H1 (cell line): ENCODE data around the gene DSCAM. TPM values are rescaled to one million over a fixed set of nuclear protein-coding genes. Genes with fewer than 3 reads are reported as not detected.

Experiments used
- CTCF ChIA-PET: fragments of 300-600 bp; sonication (Branson Sonifier 250); formaldehyde crosslinking; loops from one replicate; lab custom pipeline; 2021; ENCODE audit not compliant: partially characterized antibody; lab: Charles Lee
- POLR2A ChIA-PET: fragments of 300-600 bp; sonication (Branson Sonifier 250); formaldehyde crosslinking; loops from one replicate; lab custom pipeline; 2021; ENCODE audit warnings: inconsistent platforms; ENCODE audit not compliant: partially characterized antibody; lab: Charles Lee
- DNase-seq, 2 experiments: peaks; one replicate each; pipeline versions ENCODE4 v3.0.0 to v3.0.0-alpha.2; 2010 to 2022; ENCODE audit warnings: low spot score in 2 of 2, low read depth in 1 of 2, mixed read lengths in 1 of 2
- FAIRE-seq: peaks from 2 replicates; lab custom pipeline; 2011; peaks lifted over from hg19 to GRCh38; lab: Jason Lieb, UNC
- H2AFZ ChIP-seq: 2 replicates; pipeline ENCODE4 v1.8.1; 2012; ENCODE audit warnings: low read length, inconsistent platforms
- H2AK5ac ChIP-seq: 2 replicates; pipeline ENCODE4 v1.6.1; 2013; ENCODE audit warnings: low read depth, low read length
- H2BK120ac ChIP-seq: replicated peaks from 2 replicates; pipeline ENCODE3; 2013; ENCODE audit warnings: low read depth, low read length, inconsistent platforms
- H2BK12ac ChIP-seq: 2 replicates; pipeline ENCODE4 v1.6.1; 2013; ENCODE audit warnings: low read depth, low read length
- H2BK15ac ChIP-seq: 2 replicates; pipeline ENCODE4 v1.6.1; 2013; ENCODE audit warnings: low read length
- H2BK20ac ChIP-seq: 2 replicates; pipeline ENCODE4 v1.6.1; 2013; ENCODE audit warnings: low read length
- H2BK5ac ChIP-seq: 2 replicates; pipeline ENCODE4 v1.6.1; 2013; ENCODE audit warnings: low read depth, low read length
- H3K14ac ChIP-seq: 2 replicates; pipeline ENCODE4 v1.6.1; 2013; ENCODE audit warnings: inconsistent platforms; ENCODE audit not compliant: insufficient read length
- H3K18ac ChIP-seq: 2 replicates; pipeline ENCODE4 v1.6.1; 2013; ENCODE audit warnings: low read length; ENCODE audit errors: extremely low read depth
- H3K23ac ChIP-seq: 2 replicates; pipeline ENCODE4 v1.6.1; 2013; ENCODE audit warnings: inconsistent platforms; ENCODE audit not compliant: insufficient read length
- H3K23me2 ChIP-seq: 2 replicates; pipeline ENCODE4 v1.6.1; 2013; ENCODE audit warnings: low read depth, low read length
- H3K27ac ChIP-seq: 2 replicates; pipeline ENCODE4 v1.6.1; 2011; ENCODE audit warnings: low read depth, low read length, inconsistent platforms
- H3K27me3 ChIP-seq, 4 experiments: replicated peaks in 1 of 4; 1 replicate in 1 of 4; 2 replicates in 3 of 4; pipeline versions ENCODE4 v1.6.1 to v1.8.1; 2011 to 2013; ENCODE audit warnings: low read length in 3 of 4, mild to moderate bottlenecking in 3 of 4, inconsistent platforms in 2 of 4, mixed read lengths in 2 of 4, moderate library complexity in 1 of 4; ENCODE audit not compliant: control insufficient read depth in 3 of 4, insufficient read depth in 3 of 4; ENCODE audit errors: extremely low read depth in 1 of 4
- H3K36me3 ChIP-seq, 4 experiments: 2 replicates each; pipeline versions ENCODE4 v1.6.1 to v1.8.1; 2011 to 2013; ENCODE audit warnings: mild to moderate bottlenecking in 4 of 4, low read length in 3 of 4, moderate library complexity in 2 of 4, control low read depth in 1 of 4, inconsistent platforms in 1 of 4; ENCODE audit not compliant: insufficient read depth in 4 of 4, control insufficient read depth in 2 of 4
- H3K4ac ChIP-seq: replicated peaks from 2 replicates; pipeline ENCODE3; 2013; ENCODE audit warnings: low read length, low read depth, mixed read lengths, inconsistent platforms; ENCODE audit not compliant: insufficient read length
- H3K4me1 ChIP-seq, 4 experiments: replicated peaks in 1 of 4; 1 replicate in 1 of 4; 2 replicates in 3 of 4; pipeline versions ENCODE4 v1.6.1 to v1.8.1; 2011 to 2013; ENCODE audit warnings: low read length in 3 of 4, inconsistent platforms in 2 of 4, mixed read lengths in 1 of 4; ENCODE audit not compliant: insufficient read depth in 4 of 4, control insufficient read depth in 3 of 4
- H3K4me2 ChIP-seq, 2 experiments: 2 replicates each; pipeline versions ENCODE4 v1.6.1 to v1.8.1; 2011 to 2013; ENCODE audit warnings: low read depth in 2 of 2, low read length in 2 of 2, control low read depth in 1 of 2, inconsistent platforms in 1 of 2, mild to moderate bottlenecking in 1 of 2; ENCODE audit not compliant: insufficient read depth in 1 of 2
- H3K4me3 ChIP-seq, 4 experiments: fragments of 200-600, 300-600 bp in 1 of 4; sonication (generic), shearing (Covaris generic), sonication (Bioruptor Twin) in 1 of 4; 2 replicates each; pipeline versions ENCODE4 v1.5.1 to v1.8.1; 2011 to 2016; ENCODE audit warnings: low read length in 4 of 4, low read depth in 3 of 4, control low read depth in 2 of 4, inconsistent platforms in 2 of 4, mild to moderate bottlenecking in 2 of 4, mixed read lengths in 1 of 4, moderate library complexity in 1 of 4; ENCODE audit not compliant: insufficient read depth in 2 of 4; ENCODE audit errors: extremely low read depth in 1 of 4
- H3K56ac ChIP-seq: replicated peaks from 2 replicates; pipeline ENCODE3; 2013; ENCODE audit warnings: low read depth, mild to moderate bottlenecking, mixed read lengths, low read length, inconsistent platforms; ENCODE audit not compliant: insufficient read length
- H3K79me1 ChIP-seq: 2 replicates; pipeline ENCODE4 v1.6.1; 2013; ENCODE audit warnings: low read depth, low read length, control low read depth
- H3K79me2 ChIP-seq, 2 experiments: 2 replicates each; pipeline versions ENCODE4 v1.6.1 to v1.8.1; 2012 to 2013; ENCODE audit warnings: low read length in 2 of 2, mild to moderate bottlenecking in 2 of 2, inconsistent platforms in 1 of 2; ENCODE audit not compliant: insufficient read depth in 2 of 2, control insufficient read depth in 1 of 2
- H3K9ac ChIP-seq, 4 experiments: replicated peaks in 1 of 4; 1 replicate in 1 of 4; 2 replicates in 3 of 4; pipeline versions ENCODE4 v1.6.1 to v1.8.1; 2011 to 2013; ENCODE audit warnings: low read depth in 3 of 4, low read length in 3 of 4, control low read depth in 2 of 4, mild to moderate bottlenecking in 2 of 4, moderate library complexity in 2 of 4, inconsistent platforms in 1 of 4; ENCODE audit errors: extremely low read depth in 1 of 4
- H3K9me3 ChIP-seq, 2 experiments: 2 replicates each; pipeline versions ENCODE4 v1.6.1 to v1.8.1; 2012 to 2013; ENCODE audit warnings: mild to moderate bottlenecking in 2 of 2, moderate library complexity in 2 of 2, control low read depth in 1 of 2, inconsistent platforms in 1 of 2, low read depth in 1 of 2, low read length in 1 of 2, mixed read lengths in 1 of 2; ENCODE audit not compliant: insufficient read depth in 2 of 2
- H4K20me1 ChIP-seq, 2 experiments: replicated peaks in 1 of 2; 2 replicates each; pipeline versions ENCODE3 to v1.8.1; 2011 to 2013; ENCODE audit warnings: inconsistent platforms in 2 of 2, low read length in 2 of 2, mild to moderate bottlenecking in 1 of 2; ENCODE audit not compliant: insufficient read depth in 2 of 2, control insufficient read depth in 1 of 2
- H4K5ac ChIP-seq: 2 replicates; pipeline ENCODE4 v1.6.1; 2013; ENCODE audit warnings: low read length, low read depth, mixed read lengths, inconsistent platforms; ENCODE audit not compliant: insufficient read length
- H4K8ac ChIP-seq: 2 replicates; pipeline ENCODE4 v1.8.0; 2013; ENCODE audit warnings: mild to moderate bottlenecking, moderate library complexity, low read length, inconsistent platforms; ENCODE audit not compliant: insufficient read depth; ENCODE audit errors: extremely low read depth
- H4K91ac ChIP-seq: replicated peaks from 2 replicates; pipeline ENCODE3; 2013; ENCODE audit warnings: low read length, mixed read lengths, inconsistent platforms; ENCODE audit not compliant: insufficient read length
- CBX5 ChIP-seq: fragments of 300-800, 300-1000 bp; sonication (generic); IDR thresholded peaks from 2 replicates; pipeline ENCODE4 v1.7.1; 2016; ENCODE audit warnings: antibody characterized with exemption, low read length, low read depth
- CHD2 ChIP-seq: IDR thresholded peaks from 2 replicates; pipeline ENCODE4 v1.6.1; 2012; ENCODE audit warnings: low read length, improper control_type of control experiment
- EGR1 ChIP-seq: IDR thresholded peaks from 2 replicates; pipeline ENCODE4 v1.6.1; 2011; ENCODE audit warnings: low read depth, low read length, borderline replicate concordance
- HDAC6 ChIP-seq: IDR thresholded peaks from one replicate; pipeline ENCODE4 v1.7.1; 2012; ENCODE audit warnings: low read depth, mild to moderate bottlenecking, inconsistent platforms, low read length, moderate library complexity
- POU5F1 ChIP-seq: IDR thresholded peaks from 2 replicates; pipeline ENCODE4 v1.6.1; 2011; ENCODE audit warnings: low read depth, mild to moderate bottlenecking, low read length, moderate library complexity
- RAD21 ChIP-seq, 2 experiments: IDR thresholded peaks in 1 of 2; conservative IDR thresholded peaks in 1 of 2; 2 replicates each; pipeline ENCODE4 v1.6.1; 2011; ENCODE audit warnings: low read depth in 2 of 2, low read length in 2 of 2, improper control_type of control experiment in 1 of 2, inconsistent platforms in 1 of 2, mild to moderate bottlenecking in 1 of 2, moderate library complexity in 1 of 2
- SAP30 ChIP-seq: fragments of 300-600 bp; sonication (generic); IDR thresholded peaks from 2 replicates; pipeline ENCODE4 v1.7.1; 2012; ENCODE audit warnings: low read length, moderate library complexity, mild to moderate bottlenecking, inconsistent platforms; ENCODE audit not compliant: insufficient read depth, insufficient replicate concordance
- SIRT6 ChIP-seq: IDR thresholded peaks from one replicate; pipeline ENCODE4 v1.7.1; 2012; ENCODE audit warnings: low read length, inconsistent platforms
- WGBS, 2 experiments: shearing (Covaris generic) in 1 of 2; methylation state at CpG; one replicate each; pipeline versions ENCODE4 v1.1.6 to v1.1.7; 2013 to 2015; ENCODE audit warnings: low lambda C conversion rate in 2 of 2, mixed read lengths in 2 of 2, inconsistent platforms in 1 of 2, low coverage in 1 of 2, missing lambda C conversion rate in 1 of 2; ENCODE audit not compliant: insufficient replicate concordance in 2 of 2, insufficient coverage in 1 of 2, insufficient read length in 1 of 2; ENCODE audit errors: extremely low coverage in 1 of 2, missing lambda C conversion rate in 1 of 2; 5-methylcytosine and 5-hydroxymethylcytosine counted together
- polyA plus RNA-seq, 7 experiments: library from polyadenylated mRNA; depleted of rRNA in 3 of 7; stranded (reverse) in 5 of 7; unstranded in 2 of 7; fragments of >200 nt in 5 of 7; fragments of 200-250 nt in 2 of 7; gene quantifications; 1 replicate in 5 of 7; 2 replicates in 1 of 7; 4 replicates in 1 of 7; pipeline versions ENCODE4 v1.2.1 to v1.2.3, GENCODE V29; 2011 to 2013; ENCODE audit warnings: missing spikeins in 2 of 7, mixed read lengths in 2 of 7
- total RNA-seq: library from RNA; stranded (reverse); fragmentation: NEBNext Ultra II Directional; extraction: Animal tissue kit (Norgen Biotek cat#: 25700); gene quantifications from 2 replicates; pipeline ENCODE4 v1.2.1, GENCODE V29; 2021

Gene DSCAM
- total and polyA plus RNA-seq, 2 of the 8 experiments (the other 6 are each of a cell fraction or from before 2014, with no cell fraction given) = 0.02 to 0.15 TPM

DNA sequence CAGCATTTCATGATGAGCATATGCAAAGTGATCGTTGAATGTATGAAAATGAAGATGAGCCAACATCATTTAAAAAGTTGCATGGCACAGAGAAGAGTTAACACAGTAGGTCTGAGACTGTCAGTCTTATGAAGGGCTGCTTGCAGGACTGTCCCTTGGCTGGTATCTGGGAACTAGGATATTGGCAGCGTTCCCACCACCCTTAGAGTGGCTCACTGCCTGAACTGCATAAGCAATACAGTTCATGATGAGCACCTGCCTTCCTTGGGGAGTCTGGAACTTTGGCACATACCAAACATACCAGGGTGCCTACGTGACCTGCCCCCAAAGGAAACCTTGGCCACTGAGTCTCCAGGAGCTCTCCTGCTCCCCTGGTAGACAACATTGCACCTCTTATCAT is 161.8 kb downstream of the DSCAM start:
- no peak overlapping the region for H2BK120ac ChIP-seq
- no peak overlapping the region for H3K4me2 ChIP-seq
- no peak overlapping the region for H3K56ac ChIP-seq
- ChIA-PET POLR2A (no interaction called here), CTCF (no interaction called here)
- H2BK5ac ChIP-seq = no peak overlapping the region
- peaks cover 0 to 8% (median 6%) of the 10 kb centered on the region in 4 experiments; a peak in 5 of 7 replicates for H3K4me1 ChIP-seq
- DNase-seq (no peak), FAIRE-seq (no peak)
- H3K79me2 ChIP-seq = no peaks in the 10 kb centered on the region
- H2AK5ac ChIP-seq = no peak overlapping the region
- no peak overlapping the region for H3K4ac ChIP-seq
- no peak overlapping the region for H4K91ac ChIP-seq
- no peak overlapping the region for H3K23ac ChIP-seq
- no peak overlapping the region for H2BK20ac ChIP-seq
- H3K9me3 ChIP-seq = no peaks in the 10 kb centered on the region
- no peaks in the 10 kb centered on the region for H3K79me1 ChIP-seq
- H3K14ac ChIP-seq = no peak overlapping the region
- no peaks in the 10 kb centered on the region for H3K27me3 ChIP-seq
- no peak overlapping the region for H4K5ac ChIP-seq
- H2BK15ac ChIP-seq = no peak overlapping the region
- H2BK12ac ChIP-seq = no peak overlapping the region
- WGBS, 2 experiments = 90% methylated on average over 3 of the region's 3 CpGs; no CpG with 5 or more reads in 1 of the 2 experiments
- TF ChIP-seq SIRT6 (no peak), EGR1 (no peak), HDAC6 (no peak), CBX5 (no peak), CHD2 (no peak), RAD21 (IDR thresholded peaks at IDR 0.05 in 1 of 2, conservative IDR thresholded peaks at IDR 0.05 in 1 of 2; ENCODE audit: low read depth in 2 of 2, low read length in 2 of 2) (no peak), POU5F1 (no peak), SAP30 (no peak)
- no peak overlapping the region for H2AFZ ChIP-seq
- no peak overlapping the region for H3K4me3 ChIP-seq
- H3K36me3 ChIP-seq = no peaks in the 10 kb centered on the region
- no peak overlapping the region for H3K9ac ChIP-seq
- H3K18ac ChIP-seq = no peak overlapping the region
- no peak overlapping the region for H4K8ac ChIP-seq
- H3K23me2 ChIP-seq = peaks cover 4% of the 10 kb centered on the region; the same call in 1 of the 2 replicates
- H3K27ac ChIP-seq = no peak overlapping the region
- peaks cover 0 to 4% of the 10 kb centered on the region in 2 experiments for H4K20me1 ChIP-seq
